Effector CD4-positive, alpha-beta T cell (primary cell): ENCODE data around the gene EFCAB8.
"Not testable (repeated sequence)": the region's sequence is repeated elsewhere in the genome, so short reads cannot be mapped to it uniquely, and the experiment has no call there.

Experiments used
- DNase-seq: peaks from one replicate; pipeline ENCODE4 v3.0.0-alpha.2; 2020

Gene EFCAB8

GRCh38 chr20:32914031-32914430 lies 55.3 kb downstream of the EFCAB8 start:
- DNase-seq, result no peak

GRCh38 chr20:32917191-32917950 lies 58.6 kb downstream of the EFCAB8 start:
- DNase-seq, result no peak

GRCh38 chr20:32918296-32918695 lies 59.6 kb downstream of the EFCAB8 start:
- DNase-seq, result no peak

GRCh38 chr20:32918751-32919150 lies 60.0 kb downstream of the EFCAB8 start:
- no peak for DNase-seq

GRCh38 chr20:32920066-32920465 lies 61.3 kb downstream of the EFCAB8 start:
- DNase-seq, result no peak

- DNase-seq, result no peak
Observed at GRCh38 chr20:32920530-32921298, 62.0 kb downstream of the EFCAB8 start.

- DNase-seq, result no peak
Observed at GRCh38 chr20:32922466-32922865, 63.7 kb downstream of the EFCAB8 start.

GRCh38 chr20:32924781-32925180 lies 66.1 kb downstream of the EFCAB8 start:
- DNase-seq, result no peak

- DNase-seq, result no peak
Observed at GRCh38 chr20:32925481-32926196, 66.9 kb downstream of the EFCAB8 start.

GRCh38 chr20:32929162-32929561 lies 70.4 kb downstream of the EFCAB8 start:
- DNase-seq, result no peak

- no peak for DNase-seq
Observed at GRCh38 chr20:32930181-32930580, 71.5 kb downstream of the EFCAB8 start.

- no peak for DNase-seq
Observed at GRCh38 chr20:32930701-32931100, 72.0 kb downstream of the EFCAB8 start.

GRCh38 chr20:32934580-32934979 lies 75.9 kb downstream of the EFCAB8 start:
- DNase-seq, result no peak

- no peak for DNase-seq
Observed at GRCh38 chr20:32941155-32941885, 82.6 kb downstream of the EFCAB8 start.

GRCh38 chr20:32943490-32944052 lies 84.8 kb downstream of the EFCAB8 start:
- DNase-seq, result no peak

- no peak for DNase-seq
Observed at GRCh38 chr20:32945710-32946221, 87.0 kb downstream of the EFCAB8 start.

GRCh38 chr20:32946629-32947028 lies 87.9 kb downstream of the EFCAB8 start:
- DNase-seq, result no peak

- not testable (repeated sequence) for DNase-seq
Observed at GRCh38 chr20:32950539-32950938, 91.8 kb downstream of the EFCAB8 start.

GRCh38 chr20:32957459-32957858 lies 98.7 kb downstream of the EFCAB8 start:
- DNase-seq, result no peak

- no peak for DNase-seq
Observed at GRCh38 chr20:32958574-32958973, 99.9 kb downstream of the EFCAB8 start.

GRCh38 chr20:32959351-32960221 lies 100.9 kb downstream of the EFCAB8 start:
- DNase-seq, result no peak
